Spinal cord (tissue), 10 donors: Measurements from ENCODE around the gene COL20A1. TPM values are rescaled to one million over a fixed set of nuclear protein-coding genes. Genes with fewer than 3 reads are reported as not detected.
"Not testable (repeated sequence)": the region's sequence is repeated elsewhere in the genome, so short reads cannot be mapped to it uniquely, and the experiment has no call there.

ENCODE experiments used
- DNase-seq, 6 donors: peaks; one replicate each; pipeline versions ENCODE4 v3.0.0 to v3.0.0-alpha.2; 2013 to 2015; ENCODE audit warnings: low spot score in 6 of 6, low read depth in 4 of 6
- H3K27ac ChIP-seq: one replicate; pipeline ENCODE4 v1.5.1; 2013; ENCODE audit warnings: low read depth, low read length, control low read depth
- H3K27me3 ChIP-seq: one replicate; pipeline ENCODE4 v1.6.1; 2013; ENCODE audit warnings: low read length; ENCODE audit not compliant: control insufficient read depth, insufficient read depth
- H3K36me3 ChIP-seq: one replicate; pipeline ENCODE4 v1.6.1; 2013; ENCODE audit warnings: low read length; ENCODE audit not compliant: control insufficient read depth, insufficient read depth
- H3K4me1 ChIP-seq: one replicate; pipeline ENCODE4 v1.6.1; 2013; ENCODE audit warnings: low read length; ENCODE audit not compliant: control insufficient read depth, insufficient read depth
- H3K4me3 ChIP-seq: one replicate; pipeline ENCODE4 v1.5.1; 2013; ENCODE audit warnings: low read depth, low read length, control low read depth
- H3K9me3 ChIP-seq: one replicate; pipeline ENCODE4 v1.6.1; 2013; ENCODE audit warnings: low read length; ENCODE audit not compliant: control insufficient read depth, insufficient read depth
- WGBS: methylation state at CpG from one replicate; pipeline ENCODE4 v1.1.5; 2013; ENCODE audit warnings: missing lambda C conversion rate; ENCODE audit not compliant: insufficient coverage; 5-methylcytosine and 5-hydroxymethylcytosine counted together
- long read RNA-seq, 4 donors: transcript quantifications; one replicate each; lab custom pipeline, GENCODE V29; 2026
- polyA plus RNA-seq, 2 donors: library from polyadenylated mRNA; unstranded; fragments of 120-200 nt; gene quantifications; one replicate each; pipeline ENCODE4 v1.2.1, GENCODE V29; 2013; ENCODE audit not compliant: insufficient read length in 2 of 2
- total RNA-seq, 2 donors: library from RNA; depleted of rRNA in 1 of 2; stranded (reverse); fragments of 120-200 nt in 1 of 2; fragments of >200 nt in 1 of 2; gene quantifications; one replicate each; pipeline versions ENCODE4 v1.2.3 to v1.2.4, GENCODE V29; 2013 to 2014
- donor health status: healthy.

The COL20A1 gene
- total RNA-seq (10 to 100 TPM; 10.3 to 14.4 TPM), polyA plus RNA-seq (10 to 100 TPM; 50.0 to 50.9 TPM)
- long read RNA-seq, donor 1, partial matches to known transcripts, result 0 of 4 reads
- long read RNA-seq, donor 1, other reads (novel, unspliced or antisense), result 0 of 4 reads
- long read RNA-seq, donor 2, partial matches to known transcripts, result 0 of 3 reads
- long read RNA-seq, donor 2, other reads (novel, unspliced or antisense), result 0 of 3 reads
- long read RNA-seq, donor 3, result 0 reads
- long read RNA-seq, donor 4, result 0 reads

DNA sequence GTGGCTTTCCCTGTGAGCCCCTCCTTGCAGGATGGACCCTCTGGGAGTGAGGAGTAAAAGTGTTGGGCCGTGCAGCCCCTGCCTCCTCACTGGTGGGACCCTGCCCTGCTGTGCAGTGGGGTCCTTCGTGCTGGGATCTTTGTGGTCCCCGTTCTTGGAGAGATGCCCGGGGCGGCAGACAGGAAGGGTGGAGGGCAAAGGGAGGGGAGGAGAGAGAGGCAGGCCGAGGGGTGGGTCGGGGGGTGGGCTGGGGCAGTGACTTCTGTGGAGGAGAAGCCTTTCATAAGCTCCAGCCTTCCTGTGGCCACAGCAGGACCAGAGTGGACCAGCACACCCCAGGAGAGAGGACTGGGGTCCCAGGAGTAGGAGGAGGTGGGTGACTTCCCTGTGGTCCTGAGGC is at the start of gene COL20A1:
Gene COL20A1, plus strand, starts transcription at position 283 of the 400 bp plus-strand sequence. CDS start 1,922 bp downstream, outside the sequence.
- DNase-seq, result no peak

DNA sequence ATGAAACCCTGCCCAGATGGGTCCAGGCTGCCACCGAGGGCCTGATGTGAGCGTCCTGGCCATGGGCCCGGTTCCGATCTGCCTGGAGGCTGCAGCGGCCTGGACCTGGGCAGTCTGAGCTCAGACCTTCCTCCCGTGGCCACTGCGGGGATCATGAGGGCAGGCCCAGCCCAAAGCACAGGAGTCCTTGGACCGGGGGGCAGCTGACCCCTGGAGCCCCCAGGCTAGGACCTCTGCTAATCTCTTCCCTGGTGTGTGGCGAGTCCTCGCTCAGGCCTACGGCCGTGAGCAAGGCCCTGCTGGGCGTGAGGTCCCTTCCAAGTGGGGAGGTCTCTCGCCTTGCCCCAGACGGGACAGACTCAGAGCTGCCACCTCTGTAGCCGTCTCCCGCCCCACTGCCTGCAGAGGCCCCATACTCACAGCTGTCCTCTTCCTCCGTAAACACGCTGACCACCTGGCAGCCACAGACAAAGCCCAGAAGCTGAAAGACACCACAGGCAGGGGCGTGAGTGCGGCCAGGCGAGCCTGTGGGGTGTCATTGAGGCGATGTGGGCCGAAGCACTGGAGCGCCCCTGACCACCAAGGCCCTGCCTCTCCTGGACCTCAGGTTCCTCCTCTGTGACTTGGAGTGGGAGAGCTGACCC is 49.3 kb upstream of the COL20A1 start:
- Histone ChIP-seq H3K36me3 (peaks cover 84% of the 10 kb centered on the region), H3K9me3 (no peaks in the 10 kb centered on the region), H3K27me3 (no peaks in the 10 kb centered on the region), H3K27ac (no peak overlapping the region), H3K4me3 (no peak overlapping the region), H3K4me1 (peaks cover 60% of the 10 kb centered on the region)
- DNase-seq, result no peak
- 84% methylated on average over 25 of the region's 25 CpGs for WGBS

More for the DNA sequence above, at the start of gene COL20A1:
- Histone ChIP-seq H3K36me3 (peaks cover 45% of the 10 kb centered on the region), H3K4me1 (peaks cover 72% of the 10 kb centered on the region), H3K4me3 (no peak within 1 kb of the TSS), H3K9me3 (no peaks in the 10 kb centered on the region), H3K27ac (peak within 1 kb of the TSS; percentile 61), H3K27me3 (peaks cover 13% of the 10 kb centered on the region)
- 32% methylated on average over 7 of the region's 7 CpGs for WGBS

DNA sequence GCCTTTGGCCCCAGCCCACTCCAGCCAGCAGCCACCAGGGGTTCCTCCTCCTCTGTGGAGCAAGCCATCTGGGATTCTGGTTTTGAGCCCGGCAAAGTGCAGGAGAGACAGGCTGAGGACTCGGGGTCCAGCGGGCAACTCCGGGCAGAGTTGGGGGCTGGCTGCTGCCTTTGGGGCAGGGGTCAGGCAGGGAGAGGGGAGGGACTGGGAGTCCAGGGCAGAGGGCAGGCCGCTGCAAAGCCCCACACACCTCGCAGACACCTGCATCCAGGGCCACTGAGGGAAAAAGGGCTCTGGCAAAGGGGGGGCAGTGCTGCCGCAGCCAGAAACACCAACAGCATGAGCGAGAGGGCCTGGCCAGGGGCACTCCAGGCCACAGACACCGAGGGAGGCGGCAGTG is 48.5 kb upstream of the COL20A1 start:
- Histone ChIP-seq H3K9me3 (no peaks in the 10 kb centered on the region), H3K4me3 (no peak overlapping the region), H3K36me3 (peaks cover 88% of the 10 kb centered on the region), H3K27me3 (no peaks in the 10 kb centered on the region), H3K27ac (no peak overlapping the region), H3K4me1 (peaks cover 60% of the 10 kb centered on the region)
- DNase-seq, result no peak
- WGBS, result 87% methylated on average over 10 of the region's 10 CpGs

DNA sequence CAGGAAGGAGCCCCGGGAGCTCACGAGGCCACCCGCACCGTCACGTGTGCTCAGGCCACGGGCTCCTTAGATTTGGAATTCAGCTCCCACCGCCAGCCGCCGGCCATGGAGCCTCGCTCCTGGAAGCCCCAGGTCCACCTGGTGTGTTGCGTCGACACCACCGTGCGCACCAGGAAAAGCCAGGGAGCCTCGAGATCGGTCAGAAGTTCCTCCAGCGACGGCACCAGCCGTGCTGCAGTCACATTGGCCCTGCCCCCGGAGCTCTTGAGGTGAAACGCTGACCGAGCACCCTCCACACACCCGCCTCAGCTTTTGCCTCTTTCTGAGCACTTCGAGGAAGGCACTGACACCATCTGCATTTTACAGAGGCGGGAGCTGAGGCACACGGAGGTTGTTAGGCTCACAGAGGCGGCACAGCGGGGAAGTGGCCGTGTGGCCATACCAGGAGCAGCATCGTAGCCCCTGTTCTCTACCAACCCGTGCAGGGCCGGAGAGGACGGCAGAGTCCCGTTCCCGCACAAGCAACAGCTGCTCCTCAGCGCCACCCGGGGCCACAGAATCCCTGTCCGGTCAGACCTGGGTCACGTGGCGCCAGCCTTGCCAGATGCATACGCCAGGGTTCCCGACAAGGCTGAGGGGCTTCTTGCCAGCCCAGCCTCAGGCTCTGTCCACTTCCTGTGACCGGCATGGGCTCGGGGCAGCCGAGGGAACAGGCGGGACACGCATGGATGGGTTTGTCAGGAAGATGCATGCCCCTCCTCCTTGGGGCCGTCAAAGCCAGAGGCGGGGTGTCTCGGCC is 46.3 kb upstream of the COL20A1 start:
- H3K27me3 ChIP-seq, result no peaks in the 10 kb centered on the region

DNA sequence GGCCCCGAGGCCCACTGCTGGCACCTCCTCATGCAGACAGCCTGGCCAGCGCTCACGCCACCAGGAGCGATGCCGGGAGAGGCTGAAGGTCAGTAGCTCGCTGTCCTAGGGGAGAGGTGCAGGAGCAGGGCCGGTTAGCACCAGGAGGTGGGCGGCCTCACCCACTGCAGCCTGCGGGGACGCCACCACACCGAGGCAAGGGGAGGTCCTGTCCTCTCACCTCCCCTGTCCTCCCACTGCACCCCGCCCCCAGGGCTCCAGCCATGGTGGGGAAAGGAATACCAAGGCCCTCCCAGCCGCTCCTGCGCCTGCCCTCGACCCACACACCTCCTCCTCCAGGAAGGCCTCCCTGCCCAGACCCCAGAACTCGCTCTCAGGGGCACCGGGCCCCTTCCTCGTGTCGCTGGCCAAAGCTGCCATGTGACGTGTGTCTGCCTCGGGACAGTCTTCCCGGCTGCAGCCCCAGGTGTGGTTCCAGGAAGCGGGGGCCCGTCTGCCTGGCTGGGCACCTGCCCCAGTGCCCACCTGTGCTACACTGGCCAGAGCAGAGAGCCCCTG is 45.2 kb upstream of the COL20A1 start:
- DNase-seq, result no peak
- Histone ChIP-seq H3K36me3 (peaks cover 74% of the 10 kb centered on the region), H3K27ac (no peak overlapping the region), H3K9me3 (no peaks in the 10 kb centered on the region), H3K27me3 (no peaks in the 10 kb centered on the region), H3K4me1 (peaks cover 74% of the 10 kb centered on the region), H3K4me3 (no peak overlapping the region)
- WGBS, result 85% methylated on average over 21 of the region's 24 CpGs

More for the DNA sequence above, 46.3 kb upstream of the COL20A1 start:
- Histone ChIP-seq H3K9me3 (no peaks in the 10 kb centered on the region), H3K27ac (no peak overlapping the region), H3K4me1 (peaks cover 65% of the 10 kb centered on the region), H3K4me3 (no peak overlapping the region), H3K36me3 (peaks cover 83% of the 10 kb centered on the region)
- no peak for DNase-seq
- WGBS, result 55% methylated on average over 43 of the region's 50 CpGs

DNA sequence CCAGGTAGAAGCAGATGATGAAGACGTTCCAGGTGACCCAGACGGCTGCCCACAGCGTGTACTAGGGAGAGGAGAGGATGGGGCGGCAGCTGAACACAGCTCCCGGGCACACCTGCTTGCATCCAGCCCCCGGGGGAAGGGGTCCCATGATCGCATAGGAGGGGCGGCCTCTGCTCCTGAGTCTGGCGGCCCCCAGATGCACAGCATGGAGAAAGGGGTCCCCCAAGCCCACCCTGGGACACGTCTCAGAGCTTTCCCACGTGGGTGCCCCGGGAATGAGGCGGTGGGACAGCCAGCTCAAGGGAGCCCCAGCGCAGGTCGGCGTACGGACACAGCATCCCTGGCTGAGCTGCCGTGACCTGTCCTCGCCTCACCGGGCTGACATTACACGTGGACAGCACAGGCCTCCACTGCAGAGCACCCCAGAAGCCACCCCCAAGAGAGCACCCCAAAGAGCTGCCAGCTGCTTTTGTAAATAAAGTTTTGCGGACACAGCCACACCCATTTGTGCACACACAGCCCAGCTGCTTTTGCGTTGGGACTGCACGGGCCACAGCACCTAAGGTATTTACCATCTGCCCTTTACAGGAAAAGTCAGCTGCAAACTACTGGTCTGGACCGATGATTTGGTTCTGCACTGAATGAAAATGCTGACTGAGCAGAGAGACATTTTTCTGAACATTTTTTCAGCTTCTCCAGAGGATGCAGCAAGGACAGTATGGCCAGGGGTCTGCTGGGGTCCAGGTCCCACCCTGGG is 44.0 kb upstream of the COL20A1 start:
- peaks cover 4% of the 10 kb centered on the region for H3K27me3 ChIP-seq
- peaks cover 83% of the 10 kb centered on the region for H3K4me1 ChIP-seq
- no peak overlapping the region for H3K27ac ChIP-seq
- DNase-seq, result no peak
- 81% methylated on average over 25 of the region's 25 CpGs for WGBS
- H3K4me3 ChIP-seq, result no peak overlapping the region
- H3K36me3 ChIP-seq, result peaks cover 61% of the 10 kb centered on the region
- no peaks in the 10 kb centered on the region for H3K9me3 ChIP-seq

DNA sequence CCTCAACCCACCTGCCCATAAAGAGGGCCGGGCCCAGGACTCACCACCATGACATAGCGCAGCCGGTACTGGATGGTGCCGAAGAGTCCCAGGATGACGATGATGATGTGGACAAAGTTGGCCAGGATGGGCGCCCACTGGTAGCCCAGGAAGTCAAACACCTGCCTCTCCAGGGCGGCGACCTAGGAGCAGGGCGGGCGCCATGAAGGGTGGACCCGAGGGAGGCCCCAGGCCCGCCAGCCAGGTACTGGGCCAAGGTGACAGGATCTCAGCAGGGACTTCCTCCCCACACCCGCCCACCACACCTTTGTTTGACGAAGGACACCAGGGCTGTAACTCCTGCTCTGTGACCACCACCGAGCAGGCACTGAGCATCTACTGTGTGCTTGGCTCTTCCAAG is 43.1 kb upstream of the COL20A1 start:
- H3K4me3 ChIP-seq, result no peak overlapping the region
- H3K36me3 ChIP-seq, result peaks cover 53% of the 10 kb centered on the region
- no peaks in the 10 kb centered on the region for H3K9me3 ChIP-seq
- H3K4me1 ChIP-seq, result peaks cover 85% of the 10 kb centered on the region
- WGBS, result 96% methylated on average over 14 of the region's 15 CpGs
- H3K27ac ChIP-seq, result no peak overlapping the region
- DNase-seq, result no peak
- peaks cover 6% of the 10 kb centered on the region for H3K27me3 ChIP-seq

DNA sequence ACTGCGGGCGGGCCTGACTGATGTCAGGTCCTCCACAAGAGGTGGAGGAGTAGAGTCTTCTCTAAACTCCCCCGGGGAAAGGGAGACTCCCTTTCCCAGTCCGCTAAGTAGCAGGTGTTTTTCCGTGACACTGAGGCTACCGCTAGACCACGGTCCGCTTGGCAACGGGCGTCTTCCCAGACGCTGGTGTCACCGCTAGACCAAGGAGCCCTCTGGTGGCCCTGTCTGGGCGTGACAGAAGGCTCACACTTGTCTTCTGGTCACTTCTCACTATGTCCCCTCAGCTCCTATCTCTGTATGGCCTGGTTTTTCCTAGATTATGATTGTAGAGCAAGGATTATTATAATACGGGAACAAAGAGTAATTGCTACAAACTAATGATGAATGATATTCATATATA is 41.6 kb upstream of the COL20A1 start:
- Histone ChIP-seq H3K36me3 (peaks cover 49% of the 10 kb centered on the region), H3K4me1 (peaks cover 88% of the 10 kb centered on the region)
- not testable (repeated sequence) for H3K27me3 ChIP-seq, H3K9me3 ChIP-seq, H3K4me3 ChIP-seq, H3K27ac ChIP-seq
- peak in 1 of 6 donors; percentile 49 for DNase-seq
- no CpG with 5 or more reads among the region's 14 CpGs for WGBS

DNA sequence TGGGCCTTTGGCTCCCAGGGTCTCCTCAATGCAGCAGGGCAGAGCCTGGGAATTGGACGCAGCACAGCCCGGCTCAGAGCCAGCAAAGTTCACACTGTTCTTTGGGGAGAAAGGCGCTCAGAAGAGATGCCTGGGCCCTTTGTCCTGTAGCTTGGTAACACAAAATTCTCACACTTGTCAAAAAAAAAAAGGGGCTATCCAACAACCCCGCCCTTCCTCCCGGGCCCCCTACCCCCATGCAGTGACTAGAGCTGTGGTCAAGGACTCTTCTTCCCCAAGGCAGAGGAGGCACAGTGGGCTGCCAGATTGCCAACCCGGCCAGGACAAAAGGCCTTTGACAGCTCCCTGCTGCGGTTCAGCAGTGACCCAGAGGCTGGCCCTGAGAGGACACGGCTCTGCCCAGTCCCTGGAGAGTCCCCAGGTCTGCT is 40.7 kb upstream of the COL20A1 start:
- Histone ChIP-seq H3K27ac (peak overlapping the region; percentile 85), H3K4me1 (peaks cover 88% of the 10 kb centered on the region), H3K27me3 (peaks cover 8% of the 10 kb centered on the region), H3K9me3 (no peaks in the 10 kb centered on the region), H3K4me3 (peak overlapping the region; percentile 54), H3K36me3 (peaks cover 45% of the 10 kb centered on the region)
- 28% methylated on average over 3 of the region's 8 CpGs for WGBS
- peak in 2 of 6 donors; percentile 77 to 81 for DNase-seq
